HG02852 (cell line): Measurements from ENCODE around the gene SLC16A3.
"Not testable (repeated sequence)": the region's sequence is repeated elsewhere in the genome, so short reads cannot be mapped to it uniquely, and the experiment has no call there.

ENCODE experiments used
- ATAC-seq: cut with Tn5 transposase; IDR thresholded peaks from one replicate; pipeline ENCODE4 v1.9.1; 2021; ENCODE audit warnings: mild to moderate bottlenecking, moderate library complexity; ENCODE audit not compliant: unreplicated experiment

The SLC16A3 gene

DNA sequence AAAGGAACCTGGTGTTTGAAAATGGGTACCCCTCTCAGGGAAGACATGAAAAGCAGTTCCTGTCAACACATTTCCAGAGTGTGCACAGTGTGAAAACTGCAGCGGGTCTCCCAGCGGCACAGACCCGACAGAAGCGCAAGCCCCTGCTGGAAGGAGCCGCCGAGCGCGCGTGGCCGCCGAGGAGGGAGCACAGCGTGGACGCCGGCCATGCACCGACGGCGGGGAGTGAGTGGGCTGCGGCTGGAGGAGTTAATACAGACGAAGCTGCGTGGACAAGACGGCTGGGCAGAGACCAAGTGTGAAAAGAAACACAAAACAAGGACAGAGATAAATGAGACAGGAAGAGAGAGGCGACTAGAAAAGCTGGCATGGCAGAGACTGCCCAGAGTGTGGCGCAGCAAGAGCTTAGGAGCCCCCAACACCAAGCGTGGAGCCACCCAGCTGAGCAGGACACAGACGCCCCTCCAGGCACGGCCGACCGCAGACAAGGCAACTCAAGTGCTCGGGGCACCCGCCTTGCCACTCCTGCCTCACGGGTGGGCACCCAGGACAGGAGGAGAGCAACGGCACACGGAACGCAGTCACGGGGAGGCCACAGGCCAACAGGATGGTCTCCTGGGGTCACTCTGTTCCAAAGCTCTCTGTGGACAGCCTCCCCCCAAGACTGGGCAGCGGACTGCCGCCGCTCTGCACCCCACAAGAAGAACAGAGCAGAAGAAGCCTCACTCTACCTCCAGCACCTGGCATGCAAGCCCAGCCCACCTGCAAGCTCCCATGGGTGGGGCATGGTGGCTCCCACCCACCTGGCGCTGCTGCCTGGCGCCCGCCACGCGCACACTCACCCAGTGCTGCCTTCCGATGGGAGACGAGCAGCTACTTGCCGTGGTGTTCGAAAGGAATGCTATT, 16.5 kb downstream of the SLC16A3 start:
- ATAC-seq = no peak

DNA sequence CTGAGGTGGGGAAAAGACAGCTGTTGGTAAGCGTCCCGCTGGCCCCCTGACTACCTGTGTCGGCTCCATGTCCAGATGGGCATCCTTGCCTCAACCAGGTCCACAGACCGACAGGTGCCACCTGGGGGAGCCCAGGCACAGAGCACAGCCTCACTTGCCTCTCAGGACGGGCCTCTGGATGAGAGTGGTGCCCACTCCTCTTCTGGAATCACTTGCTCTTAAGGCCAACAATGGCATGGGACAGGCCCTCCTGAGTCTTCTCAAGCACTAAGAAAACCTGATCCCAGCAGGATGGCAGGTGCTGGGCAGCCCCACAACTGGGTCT, 17.2 kb downstream of the SLC16A3 start:
- no peak for ATAC-seq

GRCh38 chr17:82246365-82247181, 17.7 kb downstream of the SLC16A3 start:
- no peak for ATAC-seq

DNA sequence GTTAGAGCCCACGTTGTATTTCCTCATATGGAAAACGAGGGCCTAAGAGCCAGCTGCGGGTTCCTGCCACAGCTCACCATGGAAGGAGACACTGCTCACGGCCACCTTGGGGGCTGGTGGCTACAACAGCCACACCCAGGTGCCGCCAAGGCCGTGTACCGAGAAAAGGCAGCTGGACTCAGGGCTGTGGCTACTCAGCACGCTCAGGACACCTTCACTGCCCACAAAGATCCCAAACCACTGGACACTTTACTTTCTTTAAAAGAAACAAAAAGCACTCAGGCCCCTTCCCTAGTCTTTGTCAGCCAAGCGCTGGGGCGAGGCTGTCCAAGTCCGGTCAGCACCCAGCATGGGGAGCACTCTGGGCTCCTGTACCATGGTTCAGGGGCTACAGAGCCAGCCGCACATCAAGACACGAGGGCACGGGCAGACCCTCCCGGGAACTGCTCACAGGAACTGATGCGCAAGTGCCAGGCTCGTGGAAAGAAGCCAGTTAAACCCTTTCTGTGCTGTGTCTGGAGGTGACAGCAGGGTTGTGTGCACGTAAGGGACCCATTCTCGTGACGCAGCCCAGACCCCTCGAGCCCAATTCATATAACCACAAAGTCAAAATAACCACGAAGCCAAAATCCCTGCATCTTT, 18.5 kb downstream of the SLC16A3 start:
- no peak for ATAC-seq

DNA sequence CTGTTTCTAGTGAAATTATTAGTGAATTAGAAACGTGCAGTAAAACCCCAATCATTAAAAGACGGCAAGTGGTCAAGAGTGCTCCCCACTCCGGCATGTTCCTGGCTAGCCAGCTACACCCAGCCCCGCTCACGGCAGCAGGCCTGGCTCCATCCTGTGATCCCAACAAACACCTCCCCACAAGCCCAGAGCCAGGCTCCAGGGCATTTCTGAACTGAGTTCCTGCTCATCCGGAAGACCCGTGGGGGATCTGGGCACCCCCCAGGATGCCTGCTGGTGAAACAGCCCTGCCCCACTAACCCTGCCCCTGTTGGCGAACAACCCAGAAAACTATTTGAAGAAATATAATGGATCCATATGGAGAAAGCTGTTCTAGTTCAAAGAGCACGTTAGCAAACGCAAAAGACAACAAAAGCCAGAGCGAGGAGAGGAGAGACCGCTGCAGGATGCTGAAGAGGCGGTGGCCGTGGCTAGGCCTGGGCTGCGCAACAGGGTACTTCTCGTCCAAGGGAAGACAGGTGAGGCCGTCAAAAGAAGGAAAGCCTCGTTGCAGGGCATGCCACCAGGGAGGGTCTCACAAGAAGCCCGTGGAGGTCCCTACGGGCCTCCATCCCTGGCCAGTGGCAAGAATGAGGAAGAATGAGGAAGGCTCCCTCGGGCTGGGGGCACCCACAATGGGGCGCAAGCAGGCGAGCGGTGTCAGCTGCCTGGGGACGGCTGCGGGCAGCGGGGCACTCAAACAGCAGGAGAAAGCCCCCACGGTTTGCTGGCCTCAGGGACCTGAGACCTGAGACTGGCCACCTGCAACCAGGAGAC, 19.2 kb downstream of the SLC16A3 start:
- ATAC-seq = no peak

- no peak for ATAC-seq
Measured at GRCh38 chr17:82248815-82249674, 20.2 kb downstream of the SLC16A3 start.

- no peak for ATAC-seq
Measured at GRCh38 chr17:82249896-82250581, 21.2 kb downstream of the SLC16A3 start.

GRCh38 chr17:82250868-82251500, 22.1 kb downstream of the SLC16A3 start:
- no peak for ATAC-seq

DNA sequence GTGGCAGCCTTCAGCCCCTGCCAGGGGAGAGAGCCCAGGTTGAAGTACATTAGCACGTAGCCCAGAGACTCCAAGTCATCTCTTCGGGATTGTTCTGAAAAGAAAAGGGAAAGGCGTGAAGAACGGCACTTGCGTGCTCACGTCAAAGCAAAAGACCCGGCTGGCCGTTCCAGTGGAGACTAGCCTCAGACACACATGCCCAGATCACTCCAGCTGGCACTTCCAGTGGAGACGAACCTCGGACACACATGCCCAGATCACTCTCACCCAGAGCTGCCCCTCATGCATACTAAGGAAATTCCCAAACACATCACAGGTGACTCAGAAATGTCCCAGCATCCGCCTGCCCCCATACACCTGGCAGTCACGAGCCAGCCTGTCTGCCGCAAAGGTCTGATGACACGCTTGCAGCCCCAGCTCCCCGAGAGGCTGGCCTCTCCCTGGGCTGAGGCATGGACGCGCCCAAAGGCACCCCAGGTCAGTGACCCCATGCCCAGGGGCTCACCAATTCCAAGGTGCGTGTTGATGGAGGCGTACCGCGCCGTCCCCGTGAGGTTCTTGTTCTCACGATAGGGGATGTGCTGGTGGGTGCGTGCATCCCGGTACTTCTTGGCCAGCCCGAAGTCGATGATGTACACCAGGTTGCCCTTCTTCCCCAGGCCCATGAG, 23.8 kb downstream of the SLC16A3 start:
- ATAC-seq = no peak

DNA sequence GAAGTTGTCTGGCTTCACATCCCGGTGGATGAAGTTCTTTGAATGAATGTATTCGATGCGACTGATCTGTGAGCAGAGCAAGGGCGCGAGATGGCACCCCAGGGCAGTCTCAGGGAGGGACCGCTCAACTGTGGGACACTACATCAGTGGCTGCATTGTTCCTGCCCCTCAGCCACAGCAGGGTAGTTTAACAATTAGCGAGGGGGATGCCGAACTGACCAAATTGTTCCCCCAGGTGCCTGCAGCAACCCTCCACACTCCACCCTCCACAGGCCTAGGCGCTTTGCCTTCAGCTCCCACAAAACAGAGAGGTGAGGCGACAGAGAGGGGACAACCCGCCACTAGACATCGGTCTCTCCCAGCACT, 24.3 kb downstream of the SLC16A3 start:
- no peak for ATAC-seq

- ATAC-seq = not testable (repeated sequence)
Measured at GRCh38 chr17:82254096-82254495, 25.3 kb downstream of the SLC16A3 start.

- ATAC-seq = not testable (repeated sequence)
Measured at GRCh38 chr17:82254746-82255145, 25.9 kb downstream of the SLC16A3 start.

DNA sequence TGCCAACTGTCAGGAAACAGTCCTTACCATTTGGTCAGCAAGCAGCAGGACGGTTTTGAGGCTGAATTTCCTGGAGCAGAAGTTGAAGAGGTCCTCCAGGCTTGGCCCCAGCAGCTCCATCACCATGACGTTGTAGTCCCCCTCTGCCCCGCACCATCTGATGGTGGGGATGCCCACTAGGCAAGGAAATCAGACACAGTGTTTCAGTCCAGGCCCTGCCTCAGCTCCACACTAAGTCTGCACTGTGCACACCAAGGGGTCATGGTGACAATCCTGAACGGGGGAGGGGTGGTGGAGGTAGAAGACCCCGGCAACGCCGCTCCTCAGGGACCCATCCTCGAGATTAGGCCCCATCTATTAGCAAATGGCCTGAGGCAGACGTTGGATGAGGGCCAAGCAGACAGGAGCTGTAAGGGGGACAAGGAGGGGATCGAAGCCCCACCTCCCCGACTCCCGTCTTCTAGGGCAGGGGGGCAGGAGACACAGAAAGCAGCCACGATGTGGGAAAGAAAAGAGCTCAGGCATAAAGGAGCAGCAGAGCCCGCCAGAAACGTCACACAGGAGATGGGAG, 26.6 kb downstream of the SLC16A3 start:
- ATAC-seq = no peak

GRCh38 chr17:82256242-82256885, 27.5 kb downstream of the SLC16A3 start:
- ATAC-seq = no peak

GRCh38 chr17:82257473-82257872, 28.6 kb downstream of the SLC16A3 start:
- no peak for ATAC-seq

GRCh38 chr17:82258555-82258954, 29.7 kb downstream of the SLC16A3 start:
- no peak for ATAC-seq
